Pancreas (tissue), 10 donors: ENCODE data around the gene PFAS. TPM values are rescaled to one million over a fixed set of nuclear protein-coding genes. Genes with fewer than 3 reads are reported as not detected.
"Not testable (repeated sequence)": the region's sequence is repeated elsewhere in the genome, so short reads cannot be mapped to it uniquely, and the experiment has no call there.

ENCODE experiments used
- ATAC-seq, 4 donors: fragments of 200-7000 bp; cut with Tn5 transposase; one replicate each; pipeline versions ENCODE4 v1.8.0 to v1.9.1; 2020; ENCODE audit warnings: mild to moderate bottlenecking in 4 of 4, moderate library complexity in 4 of 4
- DNase-seq, 6 donors: peaks; one replicate each; pipeline ENCODE4 v3.0.0-alpha.2; 2020
- FAIRE-seq: peaks from 2 replicates; lab custom pipeline; 2012; peaks lifted over from hg19 to GRCh38; lab: Jason Lieb, UNC
- H3K27ac ChIP-seq, 4 donors: fragments of 200-600 bp; sonication (generic); 1 replicate in 3 of 4; 2 replicates in 1 of 4; pipeline versions ENCODE4 v1.5.0 to v1.8.0; 2020
- H3K27me3 ChIP-seq, 4 donors: fragments of 200-600 bp; one replicate each; pipeline ENCODE4 v1.8.0; 2021
- H3K36me3 ChIP-seq, 3 donors: fragments of 200-600 bp; sonication (generic) in 1 of 3; one replicate each; pipeline versions ENCODE4 v1.5.0 to v1.8.0; 2020 to 2021
- H3K4me1 ChIP-seq, 3 donors: fragments of 200-600 bp; one replicate each; pipeline ENCODE4 v1.8.0; 2021
- H3K4me3 ChIP-seq, 4 donors: fragments of 200-600 bp; sonication (generic) in 2 of 4; one replicate each; pipeline versions ENCODE4 v1.5.0 to v1.8.0; 2020 to 2021
- H3K9me3 ChIP-seq, 4 donors: fragments of 200-600 bp; one replicate each; pipeline ENCODE4 v1.8.0; 2021
- WGBS, 2 donors: extraction: QIAGEN DNeasy Blood & Tissue Kit; methylation state at CpG; one replicate each; pipeline ENCODE4 v1.1.7; 2013; 5-methylcytosine and 5-hydroxymethylcytosine counted together
- intact Hi-C, 3 donors: fragments of 100-400 bp; cut with DNase I; formaldehyde crosslinking; loops; one replicate each; pipeline versions ENCODE4 v1.11.1 to v1.14.2; 2022
- polyA plus RNA-seq, 2 donors: library from polyadenylated mRNA; stranded (reverse); fragments of 200-250 nt; gene quantifications; one replicate each; pipeline ENCODE4 v1.2.3, GENCODE V29; 2013
- total RNA-seq, 6 donors: library from RNA; stranded (reverse); fragmentation: NEBNext Ultra II Directional in 4 of 6; extraction: Animal tissue kit (Norgen Biotek cat#: 25700) in 4 of 6; gene quantifications; one replicate each; pipeline versions ENCODE4 v1.2.1 to v1.2.4, GENCODE V29; 2021 to 2023
- TF ChIP-seq, protein P1 (sequence below), 4 donors: fragments of 200-600 bp; sonication (generic) in 3 of 4; IDR thresholded peaks; one replicate each; pipeline versions ENCODE4 v1.5.0 to v1.8.0; 2021; ENCODE audit warnings: antibody characterized with exemption in 4 of 4
- donor health status: healthy with polysubstance abuse.
- donor health status: DM: no; HTN: no; CAD: no; lungs with moderate emphysema.
- donor health status: DM: no; HTN: no; CAD: no.
- donor health status: control.
- donor health status: control.
- donor health status: Bipolar disorder and iron deficiency.
- donor health status: DM: yes; HTN: yes; CAD: no.
- donor health status: DM: no; HTN: no; CAD: no.
- donor health status: DM: no; HTN: no; CAD: no.
- donor health status: DM: yes; HTN: yes; CAD: no.

PFAS gene
- total and polyA plus RNA-seq, 8 donors = 11.5 to 21.4 (median 18.7) TPM

DNA sequence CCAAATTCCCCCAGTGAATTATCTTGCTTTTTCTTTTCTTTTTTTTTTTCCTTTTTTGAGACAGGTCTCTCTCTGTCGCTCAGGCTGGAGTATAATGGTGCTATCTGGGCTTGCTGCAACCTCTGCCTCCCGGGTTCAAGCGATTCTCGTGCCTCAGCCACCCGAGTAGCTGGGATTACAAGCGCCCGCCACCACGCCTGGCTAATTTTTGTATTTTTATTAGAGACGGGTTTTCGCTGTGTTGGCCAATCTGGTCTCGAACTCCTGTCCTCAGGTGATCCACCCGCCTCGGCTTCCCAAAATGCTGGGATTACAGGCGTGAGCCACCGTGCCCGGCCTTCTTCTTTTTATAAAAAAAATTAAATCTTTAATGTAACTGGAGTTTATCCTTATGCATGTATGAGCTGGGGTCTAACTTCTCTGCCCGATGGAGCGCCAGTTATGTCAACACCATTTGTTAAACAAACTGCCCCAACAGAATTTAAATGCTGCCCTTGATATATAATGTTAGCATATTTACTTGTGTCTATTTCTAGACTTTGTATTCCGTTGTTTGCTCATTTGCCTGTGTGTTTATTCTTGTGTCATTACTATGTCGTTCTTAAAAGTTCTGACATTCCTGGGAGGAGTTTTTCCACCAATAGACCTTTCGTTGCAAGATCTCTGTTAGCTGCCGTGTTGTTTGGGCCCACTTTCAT is 38.2 kb upstream of the PFAS start:
- FAIRE-seq (no peak), DNase-seq (no peak), ATAC-seq (peak; percentile 33 to 52 (median 40))
- TF ChIP-seq, protein P1, sequence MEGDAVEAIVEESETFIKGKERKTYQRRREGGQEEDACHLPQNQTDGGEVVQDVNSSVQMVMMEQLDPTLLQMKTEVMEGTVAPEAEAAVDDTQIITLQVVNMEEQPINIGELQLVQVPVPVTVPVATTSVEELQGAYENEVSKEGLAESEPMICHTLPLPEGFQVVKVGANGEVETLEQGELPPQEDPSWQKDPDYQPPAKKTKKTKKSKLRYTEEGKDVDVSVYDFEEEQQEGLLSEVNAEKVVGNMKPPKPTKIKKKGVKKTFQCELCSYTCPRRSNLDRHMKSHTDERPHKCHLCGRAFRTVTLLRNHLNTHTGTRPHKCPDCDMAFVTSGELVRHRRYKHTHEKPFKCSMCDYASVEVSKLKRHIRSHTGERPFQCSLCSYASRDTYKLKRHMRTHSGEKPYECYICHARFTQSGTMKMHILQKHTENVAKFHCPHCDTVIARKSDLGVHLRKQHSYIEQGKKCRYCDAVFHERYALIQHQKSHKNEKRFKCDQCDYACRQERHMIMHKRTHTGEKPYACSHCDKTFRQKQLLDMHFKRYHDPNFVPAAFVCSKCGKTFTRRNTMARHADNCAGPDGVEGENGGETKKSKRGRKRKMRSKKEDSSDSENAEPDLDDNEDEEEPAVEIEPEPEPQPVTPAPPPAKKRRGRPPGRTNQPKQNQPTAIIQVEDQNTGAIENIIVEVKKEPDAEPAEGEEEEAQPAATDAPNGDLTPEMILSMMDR (IDR thresholded peaks at IDR 0.05) = no peak
- Histone ChIP-seq H3K27me3 (no peaks in the 10 kb centered on the region), H3K9me3 (no peaks in the 10 kb centered on the region), H3K4me1 (no peaks in the 10 kb centered on the region), H3K27ac (peak overlapping the region in 2 of 4 donors; percentile 79 to 82), H3K4me3 (peak overlapping the region in 3 of 4 donors; percentile 41 to 56 (median 44)), H3K36me3 (no peaks in the 10 kb centered on the region)
- intact Hi-C loops = no loop called here
- 8 to 12% methylated on average over 22 of the region's 22 CpGs for WGBS, 2 donors

- DNase-seq (no peak), FAIRE-seq (no peak), ATAC-seq (no peak)
- H3K4me1 ChIP-seq = no peaks in the 10 kb centered on the region
- H3K9me3 ChIP-seq = no peaks in the 10 kb centered on the region
- TF ChIP-seq, protein P1 (IDR thresholded peaks at IDR 0.05) = no peak
- no peaks in the 10 kb centered on the region for H3K27me3 ChIP-seq
- no peak overlapping the region for H3K27ac ChIP-seq
- no peaks in the 10 kb centered on the region for H3K36me3 ChIP-seq
- no peak overlapping the region for H3K4me3 ChIP-seq
- intact Hi-C loops = no loop called here
- 78 to 80% methylated on average over 14 of the region's 14 CpGs for WGBS, 2 donors
These were observed 36.5 kb upstream of the PFAS start for GRCh38 chr17:8212312-8213180.

DNA sequence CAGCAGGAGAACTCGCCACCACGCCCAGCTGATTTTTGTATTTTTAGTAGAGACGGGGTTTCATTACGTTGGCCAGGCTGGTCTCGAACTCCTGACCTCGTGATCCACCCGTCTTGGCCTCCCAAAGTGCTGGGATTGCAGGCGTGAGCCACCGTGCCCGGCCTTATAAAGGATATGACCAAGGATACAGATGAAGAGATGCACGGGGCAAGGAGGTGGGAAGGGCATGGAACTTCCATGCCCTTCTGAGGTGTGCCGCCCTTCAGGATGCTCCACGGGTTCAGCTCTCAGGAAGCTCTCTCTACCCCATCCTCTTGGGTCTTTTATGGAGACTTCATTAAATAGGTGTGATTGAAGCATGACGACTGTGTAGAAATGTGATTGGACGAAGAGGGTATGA is 35.1 kb upstream of the PFAS start:
- H3K27ac ChIP-seq, H3K4me1 ChIP-seq, H3K9me3 ChIP-seq, intact Hi-C loops, ATAC-seq, DNase-seq, H3K36me3 ChIP-seq, H3K27me3 ChIP-seq, FAIRE-seq, H3K4me3 ChIP-seq: not testable (repeated sequence)
- WGBS, 2 donors = 82 to 85% methylated on average over 15 of the region's 15 CpGs

GRCh38 chr17:8220783-8221662 is 28.1 kb upstream of the PFAS start:
- TF ChIP-seq, protein P1 (IDR thresholded peaks at IDR 0.05) = no peak
- intact Hi-C loops = loop anchor here in 1 of 3 donors (5.0 kb wide), 1 partner anchor 34 kb away; no protein-coding TSS in a partner anchor
- Histone ChIP-seq H3K4me1 (peaks cover 7 to 16% (median 10%) of the 10 kb centered on the region in 3 donors), H3K4me3 (peak overlapping the region; percentile 16 to 63 (median 35)), H3K27ac (peak overlapping the region; percentile 89 to 97 (median 95)), H3K27me3 (no peaks in the 10 kb centered on the region), H3K9me3 (no peaks in the 10 kb centered on the region), H3K36me3 (no peaks in the 10 kb centered on the region)
- FAIRE-seq (no peak), DNase-seq (peak; percentile 83 to 94 (median 88)), ATAC-seq (peak; percentile 65 to 81 (median 70))
- 0 to 1% methylated on average over 45 of the region's 45 CpGs for WGBS, 2 donors
